SU-DHL-6 (cell line): ENCODE data around the gene LEMD2.

Experiments
- H2AFZ ChIP-seq: fragments of 200-600 bp; sonication (generic); 2 replicates; pipeline ENCODE4 v1.6.1; 2014; ENCODE audit warnings: low read depth, mild to moderate bottlenecking, moderate library complexity, mixed read lengths, antibody characterized with exemption, low read length; ENCODE audit not compliant: severe bottlenecking
- H3F3A ChIP-seq: fragments of 200-600 bp; shearing (Covaris generic); 2 replicates; pipeline ENCODE4 v1.6.0; 2016; ENCODE audit warnings: antibody characterized with exemption, mild to moderate bottlenecking; ENCODE audit not compliant: insufficient read depth
- H3K27ac ChIP-seq: fragments of 200-600 bp; sonication (generic); 2 replicates; pipeline ENCODE4 v1.5.1; 2016; ENCODE audit warnings: low read depth, mild to moderate bottlenecking, low read length, moderate library complexity, mixed read lengths
- H3K27me3 ChIP-seq: fragments of 200-600 bp; sonication (generic), shearing (Covaris generic); 2 replicates; pipeline ENCODE4 v1.6.0; 2014; ENCODE audit warnings: mild to moderate bottlenecking, low read length
- H3K36me3 ChIP-seq: fragments of 200-600 bp; sonication (generic); 2 replicates; pipeline ENCODE4 v1.6.1; 2014; ENCODE audit warnings: mild to moderate bottlenecking, low read length, mixed read lengths
- H3K4me2 ChIP-seq: fragments of 300-600, 200-600 bp; shearing (Covaris generic), sonication (generic); 2 replicates; pipeline ENCODE4 v1.6.0; 2014; ENCODE audit warnings: low read length, low read depth, mild to moderate bottlenecking; ENCODE audit not compliant: poor library complexity, severe bottlenecking
- H3K4me3 ChIP-seq: fragments of 200-600 bp; sonication (generic); 2 replicates; pipeline ENCODE4 v1.5.1; 2014; ENCODE audit warnings: antibody characterized with exemption, low read length, mild to moderate bottlenecking, mixed read lengths; ENCODE audit not compliant: insufficient read depth, poor library complexity, severe bottlenecking
- H3K79me2 ChIP-seq: fragments of 200-600 bp; sonication (generic); 2 replicates; pipeline ENCODE4 v1.6.1; 2014; ENCODE audit warnings: mild to moderate bottlenecking, low read length, moderate library complexity; ENCODE audit not compliant: insufficient read depth
- H3K9ac ChIP-seq: fragments of 200-600 bp; sonication (generic); 2 replicates; pipeline ENCODE4 v1.7.0; 2014; ENCODE audit warnings: mild to moderate bottlenecking, low read length
- H3K9me2 ChIP-seq: fragments of 200-600 bp; sonication (generic); replicated peaks from 2 replicates; pipeline ENCODE4 v1.6.1; 2014; ENCODE audit warnings: low read length; ENCODE audit not compliant: insufficient read depth
- H3K9me3 ChIP-seq: fragments of 200-600 bp; sonication (generic); 2 replicates; pipeline ENCODE4 v1.6.1; 2014; ENCODE audit warnings: low read length, mixed read lengths; ENCODE audit not compliant: insufficient read depth
- H4K20me1 ChIP-seq: fragments of 200-600 bp; sonication (generic); 2 replicates; pipeline ENCODE4 v1.6.1; 2014; ENCODE audit warnings: low read depth, mild to moderate bottlenecking, antibody characterized with exemption, low read length, moderate library complexity, mixed read lengths
- EZH2phosphoT487 ChIP-seq: fragments of 200-600 bp; sonication (generic), shearing (Covaris generic); conservative IDR thresholded peaks from 2 replicates; pipeline ENCODE4 v1.6.1; 2018; ENCODE audit warnings: mild to moderate bottlenecking, antibody characterized with exemption, low read length, moderate library complexity, mixed read lengths
- TF ChIP-seq, protein P1 (sequence below): fragments of 200-600 bp; sonication (generic); IDR thresholded peaks from one replicate; pipeline ENCODE4 v1.5.1; 2017; ENCODE audit warnings: antibody characterized with exemption, mild to moderate bottlenecking, low read length, moderate library complexity; ENCODE audit not compliant: insufficient read depth, poor library complexity, severe bottlenecking

LEMD2 gene

DNA sequence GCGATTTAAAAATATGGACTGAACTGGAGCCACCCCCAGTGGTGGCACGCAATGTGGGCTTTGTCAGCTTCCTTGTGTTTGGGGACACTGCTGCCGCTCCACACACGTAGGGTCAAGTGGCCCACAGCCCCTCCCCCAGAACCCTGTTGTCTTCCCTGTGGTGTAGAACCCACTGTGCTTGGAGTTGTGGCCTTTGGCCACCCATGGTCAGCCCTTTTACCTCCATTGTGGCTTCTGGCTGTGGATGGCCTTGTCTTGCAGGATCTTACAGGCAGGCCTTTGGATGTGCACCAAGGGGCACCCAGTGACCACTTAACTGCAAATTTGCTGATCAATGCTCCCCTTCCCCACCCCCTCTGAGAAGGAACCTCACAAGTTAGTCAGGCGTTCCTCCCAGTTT, 2.0 kb upstream of the LEMD2 start:
- Histone ChIP-seq H4K20me1 (no peaks in the 10 kb centered on the region), H3K79me2 (peaks cover 22% of the 10 kb centered on the region)

DNA sequence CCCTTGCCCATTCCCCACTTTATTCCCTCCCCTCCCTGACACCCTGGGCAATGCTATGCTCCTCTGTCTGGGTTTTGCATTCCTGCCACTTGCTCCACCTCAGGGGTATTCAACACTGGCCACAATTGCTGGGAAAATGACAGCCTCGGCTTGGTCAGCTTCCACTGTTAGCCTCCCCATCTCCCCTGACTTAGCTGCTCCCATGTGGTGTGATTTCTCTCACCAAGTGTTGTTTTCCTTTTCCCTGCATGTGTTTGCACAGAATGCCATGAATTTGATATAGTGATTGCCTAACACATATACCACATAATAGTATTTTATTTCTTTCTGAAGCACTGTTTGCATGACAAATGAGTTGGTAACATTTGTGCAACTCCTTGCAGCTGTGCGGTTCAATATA, 1.4 kb upstream of the LEMD2 start:
- H3F3A ChIP-seq = no peaks in the 10 kb centered on the region
- H2AFZ ChIP-seq = no peak overlapping the region
- TF ChIP-seq, protein P1, sequence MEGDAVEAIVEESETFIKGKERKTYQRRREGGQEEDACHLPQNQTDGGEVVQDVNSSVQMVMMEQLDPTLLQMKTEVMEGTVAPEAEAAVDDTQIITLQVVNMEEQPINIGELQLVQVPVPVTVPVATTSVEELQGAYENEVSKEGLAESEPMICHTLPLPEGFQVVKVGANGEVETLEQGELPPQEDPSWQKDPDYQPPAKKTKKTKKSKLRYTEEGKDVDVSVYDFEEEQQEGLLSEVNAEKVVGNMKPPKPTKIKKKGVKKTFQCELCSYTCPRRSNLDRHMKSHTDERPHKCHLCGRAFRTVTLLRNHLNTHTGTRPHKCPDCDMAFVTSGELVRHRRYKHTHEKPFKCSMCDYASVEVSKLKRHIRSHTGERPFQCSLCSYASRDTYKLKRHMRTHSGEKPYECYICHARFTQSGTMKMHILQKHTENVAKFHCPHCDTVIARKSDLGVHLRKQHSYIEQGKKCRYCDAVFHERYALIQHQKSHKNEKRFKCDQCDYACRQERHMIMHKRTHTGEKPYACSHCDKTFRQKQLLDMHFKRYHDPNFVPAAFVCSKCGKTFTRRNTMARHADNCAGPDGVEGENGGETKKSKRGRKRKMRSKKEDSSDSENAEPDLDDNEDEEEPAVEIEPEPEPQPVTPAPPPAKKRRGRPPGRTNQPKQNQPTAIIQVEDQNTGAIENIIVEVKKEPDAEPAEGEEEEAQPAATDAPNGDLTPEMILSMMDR = no peak
- TF ChIP-seq EZH2phosphoT487 = no peak
- H3K9ac ChIP-seq = no peak overlapping the region
- no peak overlapping the region for H3K4me2 ChIP-seq
- H3K27me3 ChIP-seq = no peaks in the 10 kb centered on the region
- H3K36me3 ChIP-seq = no peaks in the 10 kb centered on the region
- peaks cover 27% of the 10 kb centered on the region for H3K79me2 ChIP-seq
- no peaks in the 10 kb centered on the region for H4K20me1 ChIP-seq
- H3K9me3 ChIP-seq = no peaks in the 10 kb centered on the region
- no peak overlapping the region for H3K27ac ChIP-seq
- H3K4me3 ChIP-seq = no peak overlapping the region
- no peaks in the 10 kb centered on the region for H3K9me2 ChIP-seq

More for the DNA sequence above, 2.0 kb upstream of the LEMD2 start:
- Histone ChIP-seq H3K4me2 (no peak overlapping the region), H2AFZ (no peak overlapping the region), H3K9ac (no peak overlapping the region), H3K27ac (no peak overlapping the region), H3K9me3 (no peaks in the 10 kb centered on the region), H3K27me3 (no peaks in the 10 kb centered on the region), H3F3A (no peaks in the 10 kb centered on the region), H3K9me2 (no peaks in the 10 kb centered on the region), H3K36me3 (no peaks in the 10 kb centered on the region), H3K4me3 (no peak overlapping the region)
- TF ChIP-seq, protein P1 = no peak
- TF ChIP-seq EZH2phosphoT487 = no peak

GRCh38 chr6:33789550-33789895, 593 bp upstream of the LEMD2 start:
- no peak overlapping the region for H3K9ac ChIP-seq
- no peak for TF ChIP-seq EZH2phosphoT487
- TF ChIP-seq, protein P1 = no peak
- peak overlapping the region; percentile 90 for H3K4me3 ChIP-seq
- no peaks in the 10 kb centered on the region for H3F3A ChIP-seq
- no peaks in the 10 kb centered on the region for H4K20me1 ChIP-seq
- no peaks in the 10 kb centered on the region for H3K27me3 ChIP-seq
- no peak overlapping the region for H3K27ac ChIP-seq
- no peaks in the 10 kb centered on the region for H3K36me3 ChIP-seq
- H2AFZ ChIP-seq = peak overlapping the region; percentile 0
- H3K9me2 ChIP-seq = no peaks in the 10 kb centered on the region
- peak overlapping the region; percentile 61 for H3K4me2 ChIP-seq
- no peaks in the 10 kb centered on the region for H3K9me3 ChIP-seq
- peaks cover 31% of the 10 kb centered on the region for H3K79me2 ChIP-seq
